Measurements from ENCODE around the gene DNAH10.

The DNAH10 gene

DNA sequence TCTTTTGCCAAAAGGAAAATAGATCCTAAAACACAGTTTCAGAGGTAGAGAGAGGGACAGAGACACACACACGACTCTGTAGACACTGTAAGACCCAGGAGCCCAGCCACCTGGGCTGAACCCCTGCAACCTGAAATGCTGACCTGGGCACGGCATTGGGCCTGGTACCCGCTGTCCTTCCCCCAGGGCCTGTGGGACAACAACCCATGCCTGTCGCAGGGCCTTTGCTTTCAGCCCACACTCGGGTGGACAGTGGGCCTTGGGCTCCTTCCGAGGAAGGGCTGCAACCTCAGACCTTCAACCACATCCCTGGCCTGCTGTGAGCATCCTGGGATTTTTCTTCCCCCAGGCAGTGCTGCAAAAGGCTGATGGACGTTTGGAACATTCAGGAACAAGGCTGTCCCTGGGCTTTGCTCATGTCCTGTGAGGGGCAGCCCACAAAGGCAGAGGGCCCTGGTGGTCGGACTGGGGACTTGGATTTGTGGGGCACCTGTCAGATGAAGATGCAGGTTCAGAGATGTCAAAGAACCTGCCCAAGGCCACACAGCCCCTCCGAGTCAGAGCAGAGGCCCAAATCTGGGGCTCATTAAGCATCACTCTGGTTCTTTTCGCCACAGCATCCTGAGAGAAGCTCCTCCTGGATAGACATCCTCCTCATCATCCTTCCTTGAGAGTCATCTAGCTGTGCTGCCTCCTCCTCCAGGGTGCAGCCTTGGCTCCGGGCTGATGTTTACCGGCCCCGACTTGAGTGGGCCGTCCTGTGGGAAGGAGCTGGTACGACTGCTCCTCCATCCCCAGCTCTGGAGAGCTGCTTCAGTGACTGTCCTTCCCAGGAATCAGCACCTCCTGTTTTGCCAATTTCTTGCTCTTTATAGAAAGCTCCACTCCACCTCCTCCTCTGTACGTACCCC is 177.9 kb downstream of the DNAH10 start:
- Histone ChIP-seq H3K36me3 (ENCODE audit: control insufficient read depth in 2 of 2, insufficient read depth in 1 of 2, low read length in 2 of 2) (peaks cover 3 to 61% of the 10 kb centered on the region in 2 experiments; a peak in 2 of 3 replicates), H3K4me1 (ENCODE audit: control insufficient read depth, insufficient read depth, low read length) (no peaks in the 10 kb centered on the region), H3K9me3 (ENCODE audit: control insufficient read depth, insufficient read depth, low read depth, low read length) (no peaks in the 10 kb centered on the region), H3K4me3 (ENCODE audit: low read depth, low read length) (no peak overlapping the region), H3K27ac (ENCODE audit: extremely low read depth, low read depth, low read length) (no peak overlapping the region; the same call in 1 of the 2 replicates)
- POLR2A ChIA-PET = interaction anchor here (0.6 kb wide), 1 partner anchor 82 kb away, joined by 7 read pairs; no protein-coding TSS in a partner anchor
- TF ChIP-seq SCRT2 (tag by site-specific recombination; IDR thresholded peaks at IDR 0.05) = no peak
- TF ChIP-seq ZNF777 (tag by site-specific recombination; IDR thresholded peaks at IDR 0.05; ENCODE audit: borderline replicate concordance) = no peak
- no peak for TF ChIP-seq ZNF416 (tag by site-specific recombination; IDR thresholded peaks at IDR 0.05)
- no peak for TF ChIP-seq ZSCAN23 (tag by site-specific recombination; IDR thresholded peaks at IDR 0.05)
- TF ChIP-seq IKZF3 (tag by site-specific recombination; IDR thresholded peaks at IDR 0.05) = no peak
- CTCF ChIA-PET = interaction anchor here (0.5 to 1.1 kb wide), 4 partner anchors 25 to 110 kb away, joined by 3 to 4 read pairs (median 3); no protein-coding TSS in a partner anchor

- Histone ChIP-seq H3K9me3 (ENCODE audit: control insufficient read depth, insufficient read depth, low read depth, low read length) (no peaks in the 10 kb centered on the region), H3K4me1 (ENCODE audit: control insufficient read depth, insufficient read depth, low read length) (no peaks in the 10 kb centered on the region), H3K4me3 (ENCODE audit: low read depth, low read length) (no peak overlapping the region), H3K36me3 (ENCODE audit: control insufficient read depth in 2 of 2, insufficient read depth in 1 of 2, low read length in 2 of 2) (peaks cover 3 to 66% of the 10 kb centered on the region in 2 experiments; a peak in 2 of 3 replicates), H3K27ac (ENCODE audit: extremely low read depth, low read depth, low read length) (no peak overlapping the region)
- no peak for TF ChIP-seq ZNF837 (tag by site-specific recombination; IDR thresholded peaks at IDR 0.05)
- no peak for TF ChIP-seq ZNF791 (tag by site-specific recombination; IDR thresholded peaks at IDR 0.05)
- no peak for TF ChIP-seq ZNF830 (tag by site-specific recombination; IDR thresholded peaks at IDR 0.05; ENCODE audit: low read depth)
- TF ChIP-seq ZNF423 (tag by site-specific recombination; IDR thresholded peaks at IDR 0.05) = no peak
- no peak for TF ChIP-seq KLF8 (tag by site-specific recombination; IDR thresholded peaks at IDR 0.05)
- TF ChIP-seq ZNF311 (tag by site-specific recombination; IDR thresholded peaks at IDR 0.05; ENCODE audit: borderline replicate concordance) = no peak
- TF ChIP-seq ZNF292 (tag by site-specific recombination; IDR thresholded peaks at IDR 0.05; ENCODE audit: borderline replicate concordance, low read depth) = no peak
- TF ChIP-seq BCL11B (tag by site-specific recombination; IDR thresholded peaks at IDR 0.05; ENCODE audit: low read depth) = no peak
- TF ChIP-seq, protein P1, sequence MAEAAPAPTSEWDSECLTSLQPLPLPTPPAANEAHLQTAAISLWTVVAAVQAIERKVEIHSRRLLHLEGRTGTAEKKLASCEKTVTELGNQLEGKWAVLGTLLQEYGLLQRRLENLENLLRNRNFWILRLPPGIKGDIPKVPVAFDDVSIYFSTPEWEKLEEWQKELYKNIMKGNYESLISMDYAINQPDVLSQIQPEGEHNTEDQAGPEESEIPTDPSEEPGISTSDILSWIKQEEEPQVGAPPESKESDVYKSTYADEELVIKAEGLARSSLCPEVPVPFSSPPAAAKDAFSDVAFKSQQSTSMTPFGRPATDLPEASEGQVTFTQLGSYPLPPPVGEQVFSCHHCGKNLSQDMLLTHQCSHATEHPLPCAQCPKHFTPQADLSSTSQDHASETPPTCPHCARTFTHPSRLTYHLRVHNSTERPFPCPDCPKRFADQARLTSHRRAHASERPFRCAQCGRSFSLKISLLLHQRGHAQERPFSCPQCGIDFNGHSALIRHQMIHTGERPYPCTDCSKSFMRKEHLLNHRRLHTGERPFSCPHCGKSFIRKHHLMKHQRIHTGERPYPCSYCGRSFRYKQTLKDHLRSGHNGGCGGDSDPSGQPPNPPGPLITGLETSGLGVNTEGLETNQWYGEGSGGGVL (tag by site-specific recombination; IDR thresholded peaks at IDR 0.05) = no peak
- ChIA-PET POLR2A (no interaction called here), CTCF (interaction anchor here (0.5 to 0.7 kb wide), 2 partner anchors 28 to 111 kb away, joined by 3 read pairs; no protein-coding TSS in a partner anchor)
Observed at GRCh38 chr12:123940627-123940966, 178.5 kb downstream of the DNAH10 start.

GRCh38 chr12:123941000-123941399 is 178.9 kb downstream of the DNAH10 start:
- peaks cover 3 to 62% of the 10 kb centered on the region in 2 experiments; a peak in 2 of 3 replicates for H3K36me3 ChIP-seq (ENCODE audit: control insufficient read depth in 2 of 2, insufficient read depth in 1 of 2, low read length in 2 of 2)
- no peak for TF ChIP-seq ZNF654 (tag by site-specific recombination; IDR thresholded peaks at IDR 0.05; ENCODE audit: low read depth)
- TF ChIP-seq SP3 (tag by site-specific recombination; IDR thresholded peaks at IDR 0.05) = no peak
- no peak for TF ChIP-seq ZNF843 (tag by site-specific recombination; IDR thresholded peaks at IDR 0.05)
- no peaks in the 10 kb centered on the region for H3K9me3 ChIP-seq (ENCODE audit: control insufficient read depth, insufficient read depth, low read depth, low read length)
- no peak overlapping the region for H3K4me3 ChIP-seq (ENCODE audit: low read depth, low read length)
- CTCF ChIA-PET = interaction anchor here (0.5 kb wide), 1 partner anchor 28 kb away, joined by 3 read pairs; no protein-coding TSS in a partner anchor
- no peaks in the 10 kb centered on the region for H3K4me1 ChIP-seq (ENCODE audit: control insufficient read depth, insufficient read depth, low read length)
- H3K27ac ChIP-seq (ENCODE audit: extremely low read depth, low read depth, low read length) = no peak overlapping the region
- POLR2A ChIA-PET = no interaction called here
